GM18526 (cell line): ENCODE results near the gene HYCC2.

ENCODE experiments used
- POLR2A ChIP-seq: IDR thresholded peaks from 3 replicates; pipeline ENCODE4 v1.6.1; 2011; ENCODE audit not compliant: insufficient read length; ENCODE audit errors: extremely low read depth

HYCC2 gene

GRCh38 chr2:201071479-201072200 is at the start of gene HYCC2, which contains the start of gene NDUFB3:
HYCC2 (minus strand) TSS chr2:201071671; CDS start chr2:201024009, 47,662 bp downstream.
NDUFB3 (plus strand) TSS chr2:201072001; CDS start chr2:201078883, 6,882 bp downstream.
- peak; percentile 58 for TF ChIP-seq POLR2A

- TF ChIP-seq POLR2A, result peak; percentile 59
Measured at GRCh38 chr2:201118961-201119854, 47.7 kb upstream of the HYCC2 start.

- peak; percentile 75 for TF ChIP-seq POLR2A
Measured at GRCh38 chr2:201118121-201118960, 46.9 kb upstream of the HYCC2 start.

- peak; percentile 27 for TF ChIP-seq POLR2A
Measured at GRCh38 chr2:201116959-201117734, 45.7 kb upstream of the HYCC2 start.

- peak; percentile 86 for TF ChIP-seq POLR2A
Measured at GRCh38 chr2:201116115-201116958, 44.9 kb upstream of the HYCC2 start, which contains the start of gene CFLAR. CFLAR (plus strand) TSS chr2:201116164; CDS start chr2:201129866, 13,702 bp downstream.

GRCh38 chr2:201114846-201115245 is 43.4 kb upstream of the HYCC2 start:
- TF ChIP-seq POLR2A, result no peak

GRCh38 chr2:201114350-201114749 is 42.9 kb upstream of the HYCC2 start:
- TF ChIP-seq POLR2A, result no peak

GRCh38 chr2:201111096-201111495 is 39.6 kb upstream of the HYCC2 start:
- no peak for TF ChIP-seq POLR2A

- TF ChIP-seq POLR2A, result no peak
Measured at GRCh38 chr2:201110615-201111014, 39.1 kb upstream of the HYCC2 start.

GRCh38 chr2:201109186-201109585 is 37.7 kb upstream of the HYCC2 start:
- no peak for TF ChIP-seq POLR2A

- TF ChIP-seq POLR2A, result no peak
Measured at GRCh38 chr2:201108341-201108740, 36.9 kb upstream of the HYCC2 start.

GRCh38 chr2:201107624-201108023 is 36.2 kb upstream of the HYCC2 start:
- no peak for TF ChIP-seq POLR2A

GRCh38 chr2:201105759-201106158 is 34.3 kb upstream of the HYCC2 start:
- no peak for TF ChIP-seq POLR2A
